HG03558 (cell line): ENCODE measurements around the gene KRTAP5-11.
"Not testable (repeated sequence)": the region's sequence is repeated elsewhere in the genome, so short reads cannot be mapped to it uniquely, and the experiment has no call there.

Experiments
- ATAC-seq: cut with Tn5 transposase; IDR thresholded peaks from one replicate; pipeline ENCODE4 v1.9.1; 2021; ENCODE audit warnings: moderate number of reproducible peaks; ENCODE audit not compliant: unreplicated experiment; ENCODE audit errors: extremely low read depth

KRTAP5-11 gene

DNA sequence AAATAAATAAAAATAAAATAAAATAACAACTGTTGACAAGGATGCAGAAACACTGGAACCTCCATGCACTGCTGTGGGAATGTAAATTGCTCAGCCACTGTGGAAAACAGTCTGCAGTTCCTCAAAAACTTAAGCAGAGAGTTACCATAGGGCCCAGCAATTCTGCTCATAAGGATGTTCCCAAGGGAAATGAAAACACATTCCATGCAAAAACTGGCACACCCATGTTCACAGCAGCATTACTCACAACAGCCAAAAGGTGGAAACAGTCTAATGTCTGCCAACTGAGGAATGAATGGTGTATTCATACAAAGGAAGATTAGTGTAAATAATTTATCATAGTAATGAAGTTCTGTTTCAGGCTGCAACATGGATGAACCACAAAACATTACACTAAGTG is 20.6 kb downstream of the KRTAP5-11 start:
- no peak for ATAC-seq

DNA sequence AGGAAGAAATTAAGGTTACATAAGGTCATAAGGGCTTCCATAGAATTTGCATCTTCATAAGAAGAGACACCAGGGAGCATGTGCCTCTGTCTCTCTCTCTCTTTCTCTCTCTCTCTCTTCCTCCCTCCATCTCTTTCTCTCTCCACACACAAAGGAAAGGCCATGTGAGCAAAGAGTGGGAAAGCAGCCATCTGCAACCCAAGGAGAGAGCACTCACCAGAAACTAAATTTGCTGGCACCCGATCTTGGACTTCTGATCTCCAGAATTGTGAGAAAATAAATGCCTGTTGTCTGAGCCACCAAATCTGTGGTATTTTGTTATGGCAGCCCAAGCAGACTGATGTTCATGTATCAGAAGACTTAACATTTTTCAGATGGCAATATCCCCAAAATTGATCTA is 23.7 kb downstream of the KRTAP5-11 start:
- ATAC-seq = no peak

DNA sequence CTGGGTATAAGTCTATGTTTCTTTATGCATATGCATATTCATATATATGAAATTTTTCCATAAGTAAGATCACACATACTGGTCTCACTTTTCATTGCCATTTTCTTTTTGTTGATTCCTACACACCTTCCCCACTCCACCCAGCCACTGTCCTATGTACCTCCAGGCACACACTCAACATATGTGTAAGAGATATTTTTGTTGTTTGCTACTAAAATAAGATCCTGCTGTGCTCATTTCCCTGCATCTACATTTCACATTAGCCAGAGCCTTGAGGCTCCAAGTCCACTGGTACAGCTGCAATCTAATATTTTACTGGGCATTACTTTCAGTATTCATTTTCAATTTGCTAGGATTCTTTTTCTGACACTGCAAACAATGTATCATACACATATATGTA is 25.4 kb downstream of the KRTAP5-11 start:
- ATAC-seq = no peak

DNA sequence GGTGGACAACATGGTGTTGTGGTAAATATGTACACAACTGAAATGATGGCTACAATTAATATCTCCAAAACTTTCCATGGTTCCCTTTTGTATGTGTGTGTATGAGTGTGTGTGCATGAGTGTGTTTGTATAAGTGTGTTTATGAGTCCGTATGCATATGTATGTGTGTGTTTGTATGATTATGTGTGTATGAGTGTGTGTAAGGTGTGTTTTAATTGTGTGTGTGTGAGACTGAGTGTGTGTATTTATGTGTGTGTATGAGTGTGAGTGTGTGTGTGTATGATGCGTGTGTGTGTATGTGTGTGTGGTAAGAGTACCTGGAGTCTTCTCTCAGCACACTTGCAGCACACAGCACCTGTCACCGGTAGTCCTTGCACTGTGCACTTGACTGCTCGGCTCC is 26.7 kb downstream of the KRTAP5-11 start:
- no peak for ATAC-seq

- ATAC-seq = no peak
Measured at GRCh38 chr11:71555508-71555907, 27.2 kb downstream of the KRTAP5-11 start.

GRCh38 chr11:71554996-71555395 is 27.7 kb downstream of the KRTAP5-11 start:
- ATAC-seq = no peak

GRCh38 chr11:71551711-71552110 is 31.0 kb downstream of the KRTAP5-11 start:
- ATAC-seq = no peak

- no peak for ATAC-seq
Measured at GRCh38 chr11:71548716-71549151, 33.9 kb downstream of the KRTAP5-11 start.

- no peak for ATAC-seq
Measured at GRCh38 chr11:71548120-71548519, 34.6 kb downstream of the KRTAP5-11 start, which contains the start of gene KRTAP5-9. Gene KRTAP5-9, plus strand, starts transcription at chr11:71548420. Its CDS starts 238 bp downstream, at chr11:71548658.

GRCh38 chr11:71545405-71545966 is 37.2 kb downstream of the KRTAP5-11 start:
- no peak for ATAC-seq

DNA sequence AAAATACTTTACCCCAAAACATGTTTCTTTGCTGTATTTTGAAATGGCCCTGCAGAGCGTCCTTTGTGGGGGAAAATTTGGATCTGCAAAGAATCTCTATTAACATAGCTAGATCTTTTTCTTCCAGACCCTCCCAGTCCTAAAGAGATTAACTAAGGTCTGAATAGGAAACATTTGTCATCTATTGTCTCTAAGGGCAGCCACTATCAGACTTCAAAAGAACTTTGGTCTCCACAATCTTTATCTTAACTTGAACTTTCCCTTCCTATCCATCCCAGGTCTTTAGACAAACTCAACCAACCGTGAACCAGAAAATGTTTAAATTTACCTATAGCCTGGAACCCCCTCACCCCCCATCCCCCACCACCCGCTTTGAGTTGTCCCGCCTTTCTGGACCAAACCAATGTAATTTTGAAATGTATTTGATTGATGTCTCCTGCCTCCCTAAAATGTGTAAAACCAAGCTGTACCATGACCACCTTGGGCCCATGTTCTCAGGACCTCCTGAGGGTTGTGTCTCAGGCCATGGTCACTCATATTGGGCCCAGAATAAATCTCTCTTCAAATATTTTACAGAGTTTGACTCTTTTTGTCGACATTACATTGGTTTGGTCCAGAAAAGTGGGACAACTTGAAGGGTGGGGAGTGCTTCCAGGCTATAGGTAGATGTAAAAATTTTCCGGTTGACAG is 38.0 kb downstream of the KRTAP5-11 start:
- no peak for ATAC-seq

DNA sequence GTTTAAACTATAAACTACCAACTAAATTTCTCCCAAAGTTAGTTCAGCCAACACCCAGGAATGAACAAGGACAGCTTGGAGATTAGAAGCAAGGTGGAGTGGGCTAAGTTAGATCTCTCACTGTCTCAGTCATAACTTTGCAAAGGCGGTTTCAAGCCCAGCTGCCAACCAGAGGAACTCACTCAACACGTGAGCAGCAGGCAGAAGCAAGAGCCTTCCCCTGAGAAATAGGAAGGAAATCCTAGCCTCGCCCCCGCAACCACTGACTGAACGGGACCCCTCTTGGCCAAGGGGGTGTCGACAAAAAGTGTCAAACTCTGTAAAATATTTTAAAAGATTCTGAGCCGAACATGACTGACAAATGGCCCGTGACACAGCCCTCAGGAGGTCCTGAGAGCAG is 38.8 kb downstream of the KRTAP5-11 start:
- ATAC-seq = no peak

GRCh38 chr11:71542879-71543777 is 39.5 kb downstream of the KRTAP5-11 start:
- no peak for ATAC-seq

DNA sequence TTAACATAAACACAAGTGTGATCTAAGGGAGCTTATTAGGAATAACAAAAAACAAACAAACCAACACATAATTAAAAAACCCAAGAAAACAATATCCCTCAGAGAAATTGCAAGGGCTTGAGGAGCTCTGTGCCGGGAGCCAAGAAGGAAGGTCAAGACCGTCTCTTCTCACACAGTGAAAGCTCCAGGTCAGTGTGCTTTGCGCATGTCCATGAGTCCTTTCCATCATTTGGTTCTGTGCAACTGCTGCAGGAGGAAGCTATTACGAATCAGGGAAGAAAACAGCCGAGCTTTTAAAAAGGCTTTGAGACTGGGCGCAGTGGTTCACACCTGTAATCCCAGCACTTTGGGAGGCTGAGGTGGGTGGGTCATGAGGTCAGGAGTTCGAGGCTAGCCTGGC is 40.3 kb downstream of the KRTAP5-11 start:
- ATAC-seq = no peak

GRCh38 chr11:71540521-71541304 is 42.0 kb downstream of the KRTAP5-11 start:
- not testable (repeated sequence) for ATAC-seq

DNA sequence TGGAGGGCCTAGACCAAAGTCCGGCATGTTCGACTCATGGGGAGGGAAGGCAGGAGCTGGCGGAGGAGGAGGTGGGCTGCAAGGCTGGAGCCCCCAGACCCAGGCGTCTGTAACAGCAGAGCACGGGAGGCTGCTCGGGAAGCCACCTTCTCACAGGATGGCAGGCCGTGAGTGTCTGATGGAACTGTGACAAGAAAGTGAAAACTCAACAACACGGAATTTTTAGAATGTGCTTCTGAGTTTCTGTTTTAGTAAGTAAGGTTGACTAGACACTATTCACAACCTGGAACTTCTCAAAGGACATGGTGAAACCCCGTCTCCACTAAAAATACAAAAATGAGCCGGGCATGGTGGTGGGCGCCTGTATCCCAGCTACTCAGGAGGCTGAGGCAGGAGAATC is 42.7 kb downstream of the KRTAP5-11 start:
- not testable (repeated sequence) for ATAC-seq

DNA sequence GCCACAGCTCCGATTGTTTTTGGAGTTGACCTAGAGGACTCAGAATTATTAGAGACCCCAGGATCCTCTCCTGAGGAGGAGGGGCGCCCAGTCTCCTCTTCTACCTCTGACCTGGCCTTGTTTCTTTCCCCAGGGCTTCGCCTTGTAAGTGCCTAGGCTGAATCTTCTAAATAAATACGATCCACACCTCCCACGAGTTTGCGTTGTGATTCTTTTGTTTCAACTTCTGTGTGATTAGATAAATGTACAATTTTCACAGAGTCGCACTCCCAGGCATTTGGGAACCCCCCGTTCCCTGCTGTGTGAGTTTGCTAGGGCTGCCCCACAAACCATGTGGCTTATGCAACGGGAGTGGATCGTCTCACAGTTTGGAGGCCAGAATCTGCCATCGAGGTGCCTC is 43.7 kb downstream of the KRTAP5-11 start:
- ATAC-seq = no peak

DNA sequence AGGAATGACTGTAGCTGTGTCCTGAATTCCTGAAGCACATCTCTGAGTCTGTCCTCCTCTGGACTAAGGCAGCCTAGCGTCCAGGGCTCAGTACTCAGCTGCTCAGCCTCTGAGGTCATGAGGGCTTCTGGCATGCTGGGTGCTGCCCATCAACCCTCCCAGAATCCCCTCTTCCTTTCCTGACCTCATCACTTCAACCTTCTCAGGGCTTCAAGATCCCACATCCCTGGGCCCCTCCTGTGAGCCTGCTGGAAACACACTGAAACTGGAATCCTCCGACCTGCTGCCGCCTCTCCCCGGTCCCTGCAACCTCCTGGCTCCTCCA is 44.0 kb downstream of the KRTAP5-11 start:
- no peak for ATAC-seq

DNA sequence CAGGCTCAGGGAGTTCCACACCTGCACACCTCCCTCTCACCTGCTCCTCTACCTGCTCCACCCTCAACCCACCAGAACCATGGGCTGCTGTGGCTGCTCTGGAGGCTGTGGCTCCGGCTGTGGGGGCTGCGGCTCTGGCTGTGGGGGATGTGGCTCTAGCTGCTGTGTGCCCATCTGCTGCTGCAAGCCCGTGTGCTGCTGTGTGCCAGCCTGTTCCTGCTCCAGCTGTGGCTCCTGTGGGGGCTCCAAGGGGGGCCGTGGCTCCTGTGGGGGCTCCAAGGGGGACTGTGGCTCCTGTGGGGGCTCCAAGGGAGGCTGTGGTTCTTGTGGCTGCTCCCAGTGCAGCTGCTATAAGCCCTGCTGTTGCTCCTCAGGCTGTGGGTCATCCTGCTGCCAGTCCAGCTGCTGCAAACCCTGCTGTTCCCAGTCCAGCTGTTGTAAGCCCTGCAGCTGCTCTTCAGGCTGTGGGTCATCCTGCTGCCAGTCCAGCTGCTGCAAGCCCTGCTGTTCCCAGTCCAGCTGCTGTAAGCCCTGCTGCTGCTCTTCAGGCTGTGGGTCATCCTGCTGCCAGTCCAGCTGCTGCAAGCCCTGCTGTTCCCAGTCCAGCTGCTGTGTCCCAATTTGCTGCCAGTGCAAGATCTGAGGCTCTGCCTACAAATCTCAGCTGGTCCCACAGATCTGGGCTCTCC is 44.6 kb downstream of the KRTAP5-11 start, which contains the start of gene KRTAP5-8:
Gene KRTAP5-8, plus strand, starts transcription at position 49 of the 689 bp plus-strand sequence. Its CDS starts 31 bp downstream, at position 80.
- ATAC-seq = not testable (repeated sequence)

DNA sequence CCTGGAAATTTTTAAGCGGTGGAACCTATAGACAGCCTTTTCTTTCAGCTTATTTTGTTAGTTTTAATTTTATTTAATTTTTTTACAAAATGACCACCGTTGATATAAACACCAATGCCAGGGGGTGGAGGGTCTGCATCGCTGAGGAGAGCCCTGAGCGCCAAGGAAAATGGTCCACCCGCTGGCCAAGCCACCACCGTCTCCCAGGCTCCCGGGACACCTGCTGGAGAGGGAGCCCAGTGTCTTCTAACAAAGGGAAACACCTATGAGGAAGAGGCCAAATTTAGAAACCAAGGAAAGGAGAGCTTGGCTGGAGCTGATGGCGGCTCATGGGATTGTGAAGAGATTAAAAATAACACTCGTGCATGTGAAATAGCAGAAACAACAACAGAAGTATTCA is 45.1 kb downstream of the KRTAP5-11 start:
- no peak for ATAC-seq
